Cortex of kidney (tissue), 1 donor: ENCODE results near the gene OLIG3.

Experiments
- DNase-seq: peaks from one replicate; lab custom pipeline; 2025; lab: John Stamatoyannopoulos, UW

Gene OLIG3

DNA sequence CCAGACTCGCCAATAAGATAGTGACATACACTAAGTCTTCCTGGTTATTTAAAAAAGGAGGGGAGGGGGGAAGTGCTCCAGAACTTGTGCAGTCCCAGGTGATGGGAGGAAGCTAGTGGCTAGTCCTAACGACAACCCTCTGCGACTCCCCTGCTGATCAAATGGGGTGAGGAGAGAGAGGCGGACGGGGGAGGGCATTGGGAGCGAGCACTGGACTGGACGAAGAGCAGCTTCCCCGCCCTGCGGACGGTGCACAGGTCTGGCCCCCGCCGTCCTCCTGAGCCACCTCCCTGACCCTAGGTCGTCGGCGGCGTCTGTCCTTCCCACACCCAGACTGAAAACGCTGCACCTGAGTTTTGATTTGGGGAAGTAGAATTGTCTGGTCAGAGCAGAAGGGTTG is 2.2 kb upstream of the OLIG3 start:
- DNase-seq = no peak

DNA sequence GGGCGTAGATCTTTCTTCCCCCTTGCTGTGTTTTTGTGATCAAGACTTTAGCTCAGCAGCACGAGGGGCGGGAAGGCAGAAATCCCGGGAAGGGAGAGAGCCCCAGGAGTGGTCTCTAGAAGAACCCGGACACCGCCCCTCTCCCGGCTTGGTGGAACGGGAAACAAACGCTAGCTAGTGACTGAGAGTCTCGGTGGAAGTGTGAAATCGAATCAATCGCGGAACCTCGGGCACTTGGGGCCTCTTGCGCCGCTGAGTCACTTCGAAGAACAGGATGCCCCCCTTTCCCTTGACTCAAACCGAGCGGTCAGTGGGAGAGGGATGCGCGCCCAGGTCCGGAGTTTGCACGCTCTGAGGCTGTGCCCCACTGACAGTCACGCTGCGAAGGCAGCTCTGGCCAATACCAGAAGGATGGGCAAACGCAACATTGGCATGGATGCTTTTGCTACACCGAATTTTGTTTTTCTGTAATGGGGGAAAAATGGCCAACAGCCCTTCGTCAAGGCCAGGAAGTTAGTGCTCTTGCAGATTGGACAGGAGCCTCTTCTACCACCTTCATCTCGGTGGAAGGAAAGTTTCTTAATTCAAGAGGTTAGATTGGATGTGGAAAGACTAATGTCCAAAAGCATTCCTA is 1.6 kb upstream of the OLIG3 start:
- DNase-seq = no peak

DNA sequence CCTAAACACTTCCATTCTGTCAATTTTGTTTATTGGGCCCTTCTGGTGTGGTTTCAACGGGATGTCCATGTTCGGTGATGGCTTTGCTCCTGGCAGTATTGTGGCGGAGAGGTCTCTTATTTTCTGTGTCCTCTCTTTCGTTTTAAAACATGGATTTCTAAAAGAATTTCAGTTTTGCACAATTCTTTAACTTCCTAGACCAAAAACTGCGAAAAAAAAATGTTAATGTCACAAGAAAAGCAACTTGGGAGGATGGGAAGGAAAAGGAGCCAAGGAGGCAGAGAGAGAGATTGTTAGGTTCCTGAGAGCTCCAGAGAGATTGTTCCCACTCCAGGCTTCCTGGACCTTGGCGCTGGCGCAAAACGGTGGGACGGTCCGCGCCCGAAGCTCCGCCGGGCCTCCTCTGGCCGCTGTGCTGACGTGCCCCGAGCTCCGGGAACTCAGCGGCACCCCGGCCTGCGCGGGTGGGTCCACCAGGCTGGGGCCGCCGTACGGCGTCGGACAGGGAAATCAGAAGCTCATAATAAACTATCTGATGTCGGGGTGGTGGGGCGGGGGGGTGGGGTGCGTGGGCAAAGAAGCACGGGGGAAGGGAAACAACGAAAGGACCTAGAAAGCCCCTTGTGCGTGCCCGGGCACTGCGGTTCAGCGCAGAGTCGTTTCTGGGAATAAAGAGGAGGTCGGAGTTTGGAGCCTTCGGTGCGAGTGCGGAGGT is 951 bp upstream of the OLIG3 start:
- DNase-seq = no peak

DNA sequence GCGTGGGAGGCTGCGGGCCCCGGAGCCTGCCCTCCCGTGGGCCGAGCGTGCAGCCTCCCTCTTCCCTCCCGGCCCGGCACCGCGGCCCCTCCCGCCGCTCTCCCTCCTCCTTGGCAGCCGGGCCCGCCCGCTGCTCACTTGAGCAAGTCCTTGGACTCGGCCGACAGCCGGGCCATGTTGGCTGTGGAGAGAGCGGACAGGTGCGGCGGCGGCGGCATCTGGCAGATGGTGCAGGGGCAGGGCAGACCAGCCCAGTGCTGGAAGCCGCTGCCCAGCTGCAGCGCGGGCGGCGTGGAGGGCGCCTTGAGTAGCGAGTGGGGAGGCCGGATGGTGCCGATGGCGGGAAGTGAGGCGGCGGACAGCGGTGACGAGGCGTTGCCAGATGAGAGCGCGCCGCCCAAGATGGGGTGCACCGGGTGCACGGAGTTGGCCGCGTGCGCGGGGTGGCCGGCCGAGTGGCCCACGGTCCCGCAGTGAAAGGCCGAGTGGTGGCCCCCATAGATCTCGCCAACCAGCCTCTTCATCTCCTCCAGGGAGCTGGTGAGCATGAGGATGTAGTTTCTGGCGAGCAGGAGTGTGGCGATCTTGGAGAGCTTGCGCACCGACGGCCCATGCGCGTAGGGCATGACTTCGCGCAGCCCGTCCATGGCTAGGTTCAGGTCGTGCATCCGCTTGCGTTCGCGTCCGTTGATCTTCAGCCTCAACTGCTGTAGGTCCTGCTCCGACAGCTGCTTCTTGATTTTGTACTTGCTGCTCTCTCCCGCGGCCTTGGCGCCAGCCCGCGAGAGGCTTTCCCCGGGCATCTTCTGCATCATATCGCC is 766 bp downstream of the OLIG3 start:
- DNase-seq = no peak

DNA sequence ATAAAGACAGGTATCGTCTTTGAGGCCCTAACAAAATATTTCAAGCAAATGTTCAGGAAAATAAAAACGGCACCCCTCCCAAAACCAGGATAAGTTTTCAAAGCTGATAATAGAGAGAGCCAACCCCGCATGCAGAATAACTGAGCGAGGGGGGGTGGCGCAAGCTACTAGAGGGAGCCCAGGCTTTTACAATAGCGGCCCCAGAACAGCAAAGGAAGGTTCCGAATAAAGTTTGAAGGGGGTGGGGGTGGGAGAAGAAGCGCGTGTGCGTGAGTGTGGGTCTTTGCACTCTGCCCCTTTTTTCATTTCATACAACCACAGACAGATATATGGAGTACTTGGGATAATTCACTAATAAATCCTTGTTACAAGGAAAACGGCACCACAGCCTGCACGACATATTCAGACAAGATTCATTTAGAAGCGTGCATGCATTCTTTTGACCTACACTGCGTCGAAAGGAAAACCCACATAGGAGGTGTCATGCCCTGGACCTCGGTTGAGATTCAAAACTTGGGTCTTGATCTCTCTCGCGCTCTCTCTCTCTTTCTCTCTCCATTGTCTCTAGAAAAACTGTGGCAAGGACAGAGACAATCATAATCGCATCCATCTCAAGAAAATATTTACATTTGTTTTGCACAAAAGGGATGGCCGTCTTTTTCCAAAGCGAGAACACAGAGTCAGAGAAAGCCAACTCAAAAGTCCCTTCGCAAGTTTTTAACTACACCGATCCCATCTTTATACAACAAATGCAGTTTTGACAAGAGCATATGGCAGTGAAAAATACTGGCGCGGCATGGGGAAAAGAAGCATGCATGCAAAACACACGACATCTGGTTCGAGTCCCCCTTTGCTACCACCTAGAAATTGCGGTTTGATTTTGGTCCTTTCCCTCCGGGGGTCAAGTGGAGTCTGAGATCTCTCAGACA is 1.6 kb downstream of the OLIG3 start:
- DNase-seq = no peak

DNA sequence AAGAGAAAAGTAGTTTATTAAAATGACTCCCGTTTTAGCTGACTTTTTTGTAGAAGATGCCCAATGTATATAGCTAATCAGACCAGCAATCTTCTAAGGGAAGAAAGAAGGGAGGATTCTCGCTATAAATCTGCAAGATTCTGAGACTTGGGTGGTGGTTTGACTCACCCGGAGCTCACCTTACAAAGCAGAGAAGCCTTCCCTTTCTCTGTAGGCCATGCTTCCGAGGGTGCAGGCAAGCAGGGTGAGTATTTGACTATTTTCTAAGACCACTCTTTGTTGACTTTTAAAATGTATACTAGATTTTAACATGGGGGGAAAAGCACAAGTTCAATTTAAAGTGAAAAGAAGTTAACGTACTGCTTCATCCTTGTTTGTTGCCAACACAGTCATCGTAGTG is 2.7 kb downstream of the OLIG3 start:
- no peak for DNase-seq

DNA sequence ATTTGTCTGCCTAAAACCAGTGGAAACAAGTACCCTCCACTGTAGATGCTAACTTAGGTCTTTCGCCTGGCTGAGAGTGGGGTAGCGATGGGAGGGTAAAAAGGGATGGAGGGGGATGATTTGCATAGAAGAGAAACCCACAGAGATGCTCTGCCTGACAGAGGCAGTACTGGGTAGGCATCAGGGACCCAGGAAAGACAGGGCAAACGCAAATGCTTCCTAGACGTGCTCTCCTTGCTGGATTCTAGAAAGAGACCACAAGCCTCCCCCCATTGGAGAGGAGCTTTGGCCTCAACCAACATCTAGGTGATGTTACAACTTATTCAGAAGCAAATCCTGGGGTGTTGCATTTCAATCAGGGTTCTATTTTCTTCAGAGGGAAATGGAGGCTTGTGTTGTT is 3.2 kb downstream of the OLIG3 start:
- no peak for DNase-seq

DNA sequence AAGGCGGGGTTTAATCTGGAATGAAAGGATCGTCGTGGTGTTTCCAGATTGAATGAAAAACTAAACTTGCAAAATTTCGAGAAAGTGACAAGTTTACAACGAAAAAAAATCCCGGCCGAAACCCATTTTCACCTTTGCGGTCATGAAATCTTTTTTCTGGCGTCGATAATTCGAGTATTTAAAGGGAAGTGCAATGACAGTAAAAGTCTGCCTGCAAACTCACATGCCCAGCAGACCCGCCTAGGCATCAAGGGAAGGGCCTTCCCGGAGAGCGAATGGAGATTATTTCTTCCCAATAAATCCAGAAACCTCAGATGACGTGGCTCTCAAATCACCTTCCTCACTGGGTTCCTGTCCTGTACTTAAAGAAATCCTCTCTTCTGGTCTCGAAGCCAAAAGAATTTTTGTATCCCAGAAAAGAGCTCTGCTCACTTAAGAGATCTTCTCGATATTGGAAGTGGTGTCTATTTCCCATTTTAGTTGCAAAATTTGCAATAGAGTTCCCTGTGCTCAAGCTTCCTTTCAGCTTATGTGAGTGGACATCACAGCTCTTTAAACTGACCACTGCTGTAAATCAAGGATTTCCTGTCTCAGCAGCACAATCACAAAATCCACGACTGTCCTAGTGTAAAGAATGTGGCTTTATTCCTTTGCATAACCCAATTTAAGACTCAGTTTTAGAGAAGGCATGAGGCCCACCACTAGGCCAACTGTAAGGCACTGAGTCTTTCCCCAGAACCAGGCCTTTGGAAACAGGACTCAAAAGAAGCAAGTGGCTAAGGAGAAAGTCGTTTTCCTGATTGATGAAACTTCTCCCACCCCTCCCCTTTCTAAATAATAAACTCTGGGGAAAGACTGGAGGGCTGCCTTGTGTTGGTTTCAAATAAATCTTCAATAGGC is 3.9 kb downstream of the OLIG3 start:
- DNase-seq = no peak

DNA sequence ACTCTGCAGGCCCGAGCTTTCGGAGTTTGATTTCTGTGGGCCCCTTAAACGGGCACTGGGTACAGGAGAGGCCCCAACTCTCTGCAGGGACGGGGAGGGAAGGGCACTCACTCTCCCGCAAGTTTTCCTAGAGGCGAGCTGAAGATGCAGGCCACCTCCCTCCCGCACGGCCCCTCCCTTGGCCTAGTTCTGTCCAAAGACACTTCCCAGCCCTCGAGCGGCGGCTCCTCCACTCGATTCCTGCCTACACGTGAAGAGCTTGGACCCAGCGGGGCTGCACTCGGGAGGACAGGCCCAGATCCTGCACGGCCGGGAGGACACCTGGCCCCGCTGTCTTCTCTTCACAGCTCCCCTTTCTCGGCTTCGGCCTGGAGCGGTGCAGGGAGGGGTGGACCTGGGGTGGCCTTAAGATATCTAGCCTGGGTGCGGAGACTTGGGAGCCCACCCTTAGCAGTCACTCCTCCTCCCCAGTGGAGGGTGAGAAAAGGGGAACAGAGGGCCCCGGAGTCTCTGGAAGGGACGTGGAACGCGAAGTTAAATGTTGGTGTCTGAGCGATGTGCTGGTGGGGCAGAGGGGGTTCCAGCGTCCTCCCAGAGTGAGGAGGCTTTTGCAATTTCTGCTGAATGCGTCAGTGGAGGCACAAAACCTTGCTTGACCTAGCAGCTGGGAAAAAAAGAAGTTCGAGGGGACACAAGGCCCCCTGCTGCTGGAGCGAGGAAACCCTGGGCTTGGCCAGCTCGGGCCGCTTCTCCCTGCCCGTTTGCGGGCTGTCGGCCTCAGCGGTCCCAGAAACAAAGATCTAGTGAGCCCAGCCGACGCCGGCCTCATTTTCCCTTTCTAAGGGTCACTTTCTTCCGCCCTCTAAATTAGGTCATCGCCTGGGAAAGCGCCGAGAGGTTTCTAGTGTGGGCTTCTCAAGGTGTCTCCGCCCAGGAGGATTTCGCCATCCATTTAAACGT is 4.9 kb downstream of the OLIG3 start:
- no peak for DNase-seq

DNA sequence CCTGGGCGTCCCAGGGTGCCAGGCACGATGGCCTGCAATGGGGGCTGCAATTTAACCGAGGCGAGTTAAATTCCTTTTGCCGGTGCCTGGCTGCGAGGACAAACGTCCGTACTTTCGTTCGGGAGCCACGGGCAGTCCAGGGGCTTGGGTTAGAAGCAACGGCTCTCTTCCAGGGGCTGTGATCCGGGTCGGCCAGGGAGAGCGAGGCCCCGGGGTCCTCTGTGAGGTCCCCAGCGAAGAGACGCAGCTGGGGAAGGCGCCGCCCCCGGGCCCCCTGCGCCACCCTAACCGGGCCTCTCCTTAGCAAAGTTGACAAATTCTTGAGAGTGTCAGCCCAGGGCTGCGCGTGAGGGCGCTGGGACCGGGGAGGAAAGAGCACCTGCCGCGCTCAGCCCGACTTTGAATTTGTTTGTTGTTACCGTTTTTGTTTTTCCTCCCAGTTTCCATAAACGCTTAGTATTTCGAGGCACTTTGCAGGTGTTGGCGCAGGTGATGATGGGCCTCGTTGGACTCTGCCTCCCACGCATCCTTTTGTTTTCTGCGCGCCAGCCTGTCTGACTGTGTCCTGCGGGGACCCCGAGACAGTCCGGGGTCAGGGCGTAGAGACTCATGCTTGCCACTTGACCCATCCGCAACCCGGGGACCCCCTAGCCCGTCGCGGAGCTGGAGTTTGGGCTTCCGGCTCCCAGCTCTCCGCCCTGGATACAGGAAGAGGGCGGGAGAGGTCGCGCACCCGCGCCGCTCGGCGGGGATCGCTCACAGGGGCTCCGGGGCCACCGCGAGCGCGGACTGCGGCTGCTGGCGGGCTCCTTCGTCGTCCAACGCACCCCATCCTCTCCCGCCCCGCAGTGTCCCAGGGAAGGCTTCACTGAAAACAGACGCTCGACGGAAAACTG is 5.8 kb downstream of the OLIG3 start:
- no peak for DNase-seq

DNA sequence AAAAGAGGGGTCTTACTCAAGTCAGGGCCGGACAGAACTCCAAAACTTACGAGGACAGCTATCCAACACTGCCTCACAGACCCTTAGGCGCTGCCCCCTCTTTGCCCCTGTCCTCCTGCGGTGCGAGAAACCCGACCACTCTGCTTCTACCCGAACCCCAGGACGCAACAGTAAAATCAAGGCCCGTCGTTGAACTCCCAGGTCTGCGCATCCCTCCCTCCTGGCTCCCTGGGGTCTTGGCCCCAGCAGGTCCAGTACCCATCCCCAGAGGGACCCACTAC is 6.4 kb downstream of the OLIG3 start:
- DNase-seq = no peak

DNA sequence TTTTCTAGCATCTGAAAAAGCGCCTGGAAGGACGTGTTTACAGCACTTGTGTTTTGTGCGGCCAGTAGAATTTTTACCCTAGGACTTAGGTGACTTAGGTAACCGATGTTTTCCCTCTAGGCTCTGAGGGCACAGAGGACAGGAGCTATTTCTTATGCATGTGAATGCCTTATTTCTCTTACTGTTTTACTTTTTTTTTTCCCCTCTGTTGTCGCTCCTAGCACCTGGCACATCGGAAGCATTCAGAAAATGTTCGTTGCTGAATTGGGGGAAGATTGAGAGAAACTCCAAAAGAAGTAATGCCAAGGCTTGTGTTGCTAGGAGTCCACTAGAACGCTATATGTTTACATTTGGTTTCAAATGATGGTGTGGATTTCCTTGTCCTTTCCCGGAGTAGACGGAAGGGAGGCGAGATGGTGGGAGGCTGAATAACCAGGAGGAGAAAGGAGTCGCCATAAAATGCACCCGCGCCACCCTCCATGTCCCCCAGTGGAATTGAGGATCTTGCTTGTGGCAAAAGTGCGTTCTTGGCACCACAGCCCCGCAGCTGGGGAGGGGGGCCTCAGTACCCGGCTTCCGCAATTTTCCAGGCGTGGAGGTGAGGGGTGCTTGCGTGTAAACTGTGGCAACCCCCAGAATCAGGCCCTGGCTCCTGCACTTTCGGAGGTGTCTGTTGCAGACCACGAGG is 6.9 kb downstream of the OLIG3 start:
- no peak for DNase-seq

DNA sequence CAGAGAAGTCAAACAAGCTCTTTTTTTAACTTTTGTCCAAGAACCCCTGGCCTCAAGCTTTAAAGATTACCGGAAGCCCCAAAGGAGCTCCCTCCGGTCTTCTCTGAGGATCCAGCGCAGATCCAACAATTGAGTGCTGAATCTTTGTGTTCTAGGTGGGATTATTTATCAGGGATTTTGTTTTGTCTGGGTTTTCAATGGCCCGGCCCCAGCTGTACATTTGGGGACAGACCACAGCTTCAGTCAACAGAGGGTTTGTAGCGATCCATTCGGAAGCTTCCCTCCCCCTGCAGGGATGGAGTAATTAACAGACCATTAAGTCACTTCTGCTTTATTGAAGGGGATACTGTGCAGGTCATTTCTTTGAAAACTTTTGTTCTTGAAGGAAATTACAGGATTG is 7.8 kb downstream of the OLIG3 start:
- no peak for DNase-seq

DNA sequence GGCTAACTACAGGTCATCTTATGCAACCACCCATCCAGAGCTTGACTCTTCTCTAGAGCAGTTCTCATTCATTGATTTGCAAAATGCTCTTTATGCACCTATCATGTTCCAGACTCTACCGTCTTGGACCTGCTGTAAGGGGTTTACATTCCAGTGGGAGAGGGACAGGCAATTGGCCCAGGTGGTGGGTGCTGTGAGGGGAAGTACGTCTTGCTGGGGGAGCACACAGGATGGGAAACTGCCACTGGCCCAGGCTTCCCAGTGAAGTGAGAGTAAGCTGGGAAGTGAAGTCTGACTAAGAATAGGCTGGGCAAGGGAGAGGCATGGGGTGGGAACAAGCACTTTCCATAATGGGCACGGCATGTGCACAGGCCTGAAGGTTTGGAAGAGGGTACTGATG is 13.8 kb downstream of the OLIG3 start:
- DNase-seq = no peak

DNA sequence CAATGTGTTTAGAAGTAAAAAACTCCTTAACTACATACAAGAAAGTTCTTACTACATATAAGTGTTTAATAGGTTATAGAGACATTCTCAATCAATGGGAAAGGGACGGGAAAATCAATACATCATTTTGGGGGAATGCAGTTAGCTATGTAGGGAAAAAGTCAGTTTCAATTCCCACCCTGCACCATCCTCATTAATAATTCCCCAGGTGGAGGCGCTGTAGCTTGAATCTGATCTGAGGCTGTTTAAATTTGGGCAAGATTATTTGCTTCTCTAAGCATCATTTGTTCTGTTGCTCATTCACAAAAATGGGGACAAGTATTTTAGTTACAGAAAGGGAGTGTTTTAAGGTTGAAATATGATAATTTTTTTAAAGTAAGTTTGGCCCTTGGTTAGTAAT is 19.1 kb downstream of the OLIG3 start:
- no peak for DNase-seq

DNA sequence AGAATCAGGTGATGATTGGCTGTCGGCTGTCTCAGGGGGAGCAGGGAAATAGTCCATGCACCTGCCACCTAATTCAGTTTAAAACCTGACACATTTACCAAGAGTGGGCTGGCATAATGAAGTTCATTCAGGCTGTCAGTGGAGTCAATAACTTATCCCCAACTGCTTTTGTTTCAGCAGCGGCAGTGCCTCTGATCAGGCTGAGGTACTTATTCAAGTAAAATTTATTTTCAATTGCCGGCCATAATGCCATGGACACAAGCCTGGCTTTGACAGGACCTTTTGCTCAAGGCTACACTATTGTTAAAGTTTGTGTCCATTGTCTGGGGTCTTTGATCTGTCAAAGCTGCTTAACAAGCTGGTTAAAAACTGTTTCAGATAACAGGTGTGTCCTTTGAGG is 20.6 kb downstream of the OLIG3 start:
- DNase-seq = no peak

DNA sequence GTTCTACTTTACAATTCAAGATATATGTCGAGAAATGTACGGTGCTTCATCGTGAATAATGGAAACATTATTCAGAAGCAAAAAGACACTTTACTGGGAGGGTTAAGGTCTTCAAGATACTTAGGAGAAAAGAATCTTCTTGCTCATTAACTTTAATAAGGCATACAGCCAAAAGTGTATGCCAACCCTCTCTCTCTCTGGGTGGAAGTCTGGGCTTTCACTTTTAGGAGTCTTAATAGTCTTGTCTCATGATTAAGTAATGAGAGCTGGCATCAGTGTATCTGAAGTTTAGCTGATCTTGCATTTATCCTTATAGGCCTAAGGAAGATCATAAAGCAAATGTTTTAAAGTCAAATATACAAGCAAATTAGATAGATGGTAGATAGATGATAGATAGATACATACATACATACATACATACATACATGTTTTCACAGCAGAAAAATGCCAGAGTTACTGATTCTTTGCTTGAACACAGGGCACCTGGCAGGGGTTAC is 21.5 kb downstream of the OLIG3 start:
- no peak for DNase-seq

DNA sequence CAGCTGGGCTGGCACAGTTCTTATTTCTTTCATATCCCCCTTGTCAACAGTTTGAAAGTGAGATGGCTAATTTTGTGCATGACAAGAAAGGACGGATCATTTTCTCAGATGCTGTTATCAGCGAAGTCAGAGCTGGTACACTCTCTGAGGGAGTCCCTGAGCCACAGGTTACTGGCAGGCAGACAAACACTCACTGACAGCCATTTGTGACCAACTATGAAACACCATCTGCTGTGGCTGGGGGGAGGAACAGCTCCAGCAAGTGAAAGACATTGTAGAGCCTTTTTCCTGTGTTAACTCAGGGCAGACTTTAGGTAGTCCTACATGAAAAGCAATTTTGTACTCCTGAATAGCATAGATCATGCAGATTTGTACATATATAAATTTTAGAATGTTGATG is 22.2 kb downstream of the OLIG3 start:
- no peak for DNase-seq
